ENCODE results near the gene EFCC1. TPM values are rescaled to one million over a fixed set of nuclear protein-coding genes. Genes with fewer than 3 reads are reported as not detected.
A peak's percentile ranks its signal among the peaks of the same experiment; 100 is the strongest.

EFCC1 gene
- total RNA-seq, 1 donor, result not detected

DNA sequence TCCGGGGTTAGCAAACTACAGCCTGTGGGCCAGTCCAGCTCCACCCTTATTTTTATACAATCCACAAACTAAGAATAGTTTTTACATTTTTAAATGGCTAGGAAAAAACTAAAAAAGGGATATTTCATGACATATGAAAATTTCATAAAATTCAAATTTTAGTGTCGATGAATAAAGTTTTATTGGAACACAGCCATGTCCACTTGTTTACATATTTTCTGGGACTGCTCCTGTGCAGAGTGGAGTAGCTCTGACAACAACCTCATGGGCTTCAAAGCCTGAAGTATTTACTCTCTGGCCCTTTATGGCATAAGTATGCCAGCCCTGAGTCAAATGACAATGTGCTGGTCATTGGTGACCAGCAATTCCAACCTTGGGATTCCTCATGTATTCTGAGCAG, 17.2 kb downstream of the EFCC1 start:
- TF ChIP-seq, protein P1, sequence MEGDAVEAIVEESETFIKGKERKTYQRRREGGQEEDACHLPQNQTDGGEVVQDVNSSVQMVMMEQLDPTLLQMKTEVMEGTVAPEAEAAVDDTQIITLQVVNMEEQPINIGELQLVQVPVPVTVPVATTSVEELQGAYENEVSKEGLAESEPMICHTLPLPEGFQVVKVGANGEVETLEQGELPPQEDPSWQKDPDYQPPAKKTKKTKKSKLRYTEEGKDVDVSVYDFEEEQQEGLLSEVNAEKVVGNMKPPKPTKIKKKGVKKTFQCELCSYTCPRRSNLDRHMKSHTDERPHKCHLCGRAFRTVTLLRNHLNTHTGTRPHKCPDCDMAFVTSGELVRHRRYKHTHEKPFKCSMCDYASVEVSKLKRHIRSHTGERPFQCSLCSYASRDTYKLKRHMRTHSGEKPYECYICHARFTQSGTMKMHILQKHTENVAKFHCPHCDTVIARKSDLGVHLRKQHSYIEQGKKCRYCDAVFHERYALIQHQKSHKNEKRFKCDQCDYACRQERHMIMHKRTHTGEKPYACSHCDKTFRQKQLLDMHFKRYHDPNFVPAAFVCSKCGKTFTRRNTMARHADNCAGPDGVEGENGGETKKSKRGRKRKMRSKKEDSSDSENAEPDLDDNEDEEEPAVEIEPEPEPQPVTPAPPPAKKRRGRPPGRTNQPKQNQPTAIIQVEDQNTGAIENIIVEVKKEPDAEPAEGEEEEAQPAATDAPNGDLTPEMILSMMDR (IDR thresholded peaks at IDR 0.05; ENCODE audit: insufficient read depth, low read length), result no peak
- DNase-seq (ENCODE audit: low read depth), result no peak

DNA sequence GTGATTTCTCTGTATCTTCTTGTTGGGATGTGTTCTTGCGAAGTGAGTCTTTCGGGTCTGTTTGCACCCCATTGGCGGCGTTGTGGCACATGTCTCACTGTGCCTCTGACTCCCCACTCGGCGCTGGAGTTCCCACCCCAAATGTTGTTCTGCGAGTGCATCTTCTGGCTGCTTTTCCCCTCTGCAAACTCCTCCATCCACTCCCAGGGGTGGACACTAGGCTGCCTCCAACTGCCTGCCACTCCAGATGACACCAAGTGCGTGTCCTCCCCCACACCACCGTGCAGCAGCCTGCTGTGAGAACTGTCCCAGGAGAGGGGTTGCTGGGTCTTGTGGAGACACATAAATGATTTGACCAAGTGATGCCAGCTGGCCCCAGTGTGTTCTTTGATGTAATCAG, 17.6 kb downstream of the EFCC1 start:
- H3K4me3 ChIP-seq (ENCODE audit: low read depth, low read length), result no peak overlapping the region
- TF ChIP-seq, protein P1 (IDR thresholded peaks at IDR 0.05; ENCODE audit: insufficient read depth, low read length), result no peak
- no peak for DNase-seq (ENCODE audit: low read depth)

More for the DNA sequence above, 17.2 kb downstream of the EFCC1 start:
- H3K4me3 ChIP-seq (ENCODE audit: low read depth, low read length), result no peak overlapping the region

DNA sequence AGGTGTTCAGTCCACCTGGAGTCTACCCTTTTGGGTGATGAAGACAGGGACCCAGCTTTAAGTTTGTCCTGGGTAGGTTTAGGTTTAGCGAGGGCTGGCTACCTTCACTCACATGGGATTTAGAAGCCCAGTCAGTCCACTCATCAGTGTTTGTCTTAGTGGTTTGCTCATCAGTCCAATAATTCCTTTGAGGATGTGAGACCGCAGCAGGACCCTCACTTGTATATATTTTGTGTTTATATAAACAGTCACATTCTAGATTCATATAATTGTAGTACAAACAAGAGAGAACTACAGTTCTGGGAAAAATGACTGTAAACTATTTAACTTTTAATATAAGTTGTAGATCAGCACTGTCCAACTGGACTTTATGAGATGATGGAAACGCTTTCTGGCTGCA, 18.2 kb downstream of the EFCC1 start:
- DNase-seq (ENCODE audit: low read depth), result no peak
- H3K4me3 ChIP-seq (ENCODE audit: low read depth, low read length), result no peak overlapping the region
- TF ChIP-seq, protein P1 (IDR thresholded peaks at IDR 0.05; ENCODE audit: insufficient read depth, low read length), result no peak

DNA sequence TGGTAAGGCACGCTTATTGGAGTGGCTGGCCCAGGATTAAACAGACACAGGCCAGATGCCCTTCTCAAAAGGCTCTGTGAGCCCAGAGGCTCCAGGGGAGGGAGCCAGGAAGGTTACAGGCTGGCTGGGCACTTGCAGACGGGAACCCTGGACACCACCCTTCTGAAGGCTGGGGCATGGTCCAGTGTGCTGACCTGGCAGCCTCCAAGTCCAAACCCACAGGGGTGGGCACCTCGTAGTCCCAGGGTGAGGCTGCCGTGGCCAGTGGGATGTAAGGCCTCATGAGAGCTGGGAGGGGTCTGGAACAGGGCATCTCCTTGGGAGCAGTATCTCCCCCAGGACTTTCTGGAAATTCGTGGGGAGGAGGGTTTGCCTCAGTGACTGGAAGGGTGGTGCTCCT, 19.6 kb downstream of the EFCC1 start:
- H3K4me3 ChIP-seq (ENCODE audit: low read depth, low read length), result no peak overlapping the region
- no peak for DNase-seq (ENCODE audit: low read depth)
- TF ChIP-seq, protein P1 (IDR thresholded peaks at IDR 0.05; ENCODE audit: insufficient read depth, low read length), result no peak

DNA sequence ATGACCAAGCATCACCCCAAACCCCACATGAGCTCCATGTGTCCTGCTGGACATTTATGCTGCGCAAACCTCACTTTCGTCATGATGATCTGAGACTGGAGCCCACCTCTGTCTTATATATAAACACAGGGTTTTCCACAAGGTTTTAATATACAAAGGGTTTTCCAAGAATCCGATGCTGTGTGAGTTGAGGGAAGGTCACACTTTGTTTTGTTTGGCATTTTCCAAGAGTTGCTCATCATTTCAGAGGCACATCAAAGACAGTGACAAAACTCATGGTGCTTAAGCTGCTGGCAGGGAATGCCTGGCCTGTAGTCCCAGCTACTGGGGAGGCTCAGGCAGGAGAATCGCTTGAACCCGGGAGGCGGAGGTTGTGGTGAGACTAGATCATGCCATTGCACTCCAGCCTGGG, 20.0 kb downstream of the EFCC1 start:
- DNase-seq (ENCODE audit: low read depth), result peak; percentile 41
- H3K4me3 ChIP-seq (ENCODE audit: low read depth, low read length), result no peak overlapping the region
- TF ChIP-seq, protein P1 (IDR thresholded peaks at IDR 0.05; ENCODE audit: insufficient read depth, low read length), result no peak

DNA sequence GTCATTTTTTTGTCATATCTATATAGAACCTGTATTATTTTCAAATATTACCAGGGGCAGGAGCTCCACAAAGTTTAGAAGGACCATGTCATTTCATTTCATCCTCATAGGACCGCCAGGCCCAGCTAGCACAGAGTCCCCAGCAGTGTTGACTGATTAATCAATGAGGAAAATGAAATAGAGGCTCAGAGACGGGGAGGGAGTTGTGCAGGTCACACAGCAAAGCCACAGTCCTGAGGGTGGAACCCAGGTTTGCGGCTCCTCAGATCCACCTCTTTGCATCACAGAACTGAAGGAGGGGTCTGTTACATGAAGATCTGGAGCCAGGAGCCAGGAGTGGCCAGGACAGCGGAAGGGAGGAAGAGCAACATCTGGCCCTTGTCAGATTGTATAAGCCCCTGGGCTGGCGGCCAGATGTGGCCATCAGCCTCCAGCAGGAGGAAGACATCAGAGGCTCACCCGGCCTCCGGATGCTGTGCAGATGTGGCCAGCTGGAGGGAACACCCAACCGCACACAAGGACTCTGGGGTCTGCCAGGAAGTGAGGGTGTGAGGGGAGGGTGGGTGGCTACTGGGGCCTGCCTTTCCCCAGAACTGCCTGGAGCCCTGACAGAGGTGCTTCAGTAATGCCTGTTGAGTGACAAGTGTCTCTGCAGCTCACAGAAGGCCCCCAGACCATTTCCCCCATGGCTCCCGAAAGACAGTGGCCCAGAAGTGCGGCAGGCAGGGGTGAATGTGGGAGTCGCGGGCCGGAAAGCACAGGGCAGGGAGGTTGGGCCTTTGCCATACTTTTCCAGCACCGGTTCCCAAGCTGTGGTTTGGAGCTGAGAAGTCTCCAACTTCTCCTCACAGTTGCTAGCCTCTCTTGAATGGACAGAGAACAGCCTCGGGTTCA, 21.3 kb downstream of the EFCC1 start:
- H3K4me3 ChIP-seq (ENCODE audit: low read depth, low read length), result no peak overlapping the region
- peak; percentile 84 for DNase-seq (ENCODE audit: low read depth)
- TF ChIP-seq, protein P1 (IDR thresholded peaks at IDR 0.05; ENCODE audit: insufficient read depth, low read length), result no peak
